HG03066 (cell line): ENCODE results near the gene CAMK1D.
"Not testable (repeated sequence)": the region's sequence is repeated elsewhere in the genome, so short reads cannot be mapped to it uniquely, and the experiment has no call there.

Source experiments
- ATAC-seq: cut with Tn5 transposase; IDR thresholded peaks from one replicate; pipeline ENCODE4 v1.9.1; 2021; ENCODE audit warnings: low read depth; ENCODE audit not compliant: unreplicated experiment

CAMK1D gene

DNA sequence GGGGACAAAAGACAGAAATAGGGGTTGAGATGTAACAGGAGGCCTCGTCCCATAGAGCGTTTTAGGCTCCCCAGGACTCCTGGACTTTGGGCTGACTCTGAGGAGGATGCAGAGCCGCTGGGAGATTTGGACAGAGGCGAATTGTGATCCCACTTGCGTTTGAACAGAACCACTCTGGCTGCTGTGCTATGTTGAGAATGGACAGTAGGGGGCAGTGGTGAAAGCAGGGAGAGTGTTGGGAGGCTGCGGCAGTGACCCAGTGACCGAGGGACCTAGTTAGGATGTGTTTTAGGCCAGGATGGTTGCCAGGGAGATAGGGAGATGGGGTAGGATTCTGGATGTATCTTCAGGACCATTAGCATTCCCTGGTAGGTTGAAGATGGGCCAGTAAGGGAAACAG lies 380.5 kb downstream of the CAMK1D start:
- no peak for ATAC-seq

DNA sequence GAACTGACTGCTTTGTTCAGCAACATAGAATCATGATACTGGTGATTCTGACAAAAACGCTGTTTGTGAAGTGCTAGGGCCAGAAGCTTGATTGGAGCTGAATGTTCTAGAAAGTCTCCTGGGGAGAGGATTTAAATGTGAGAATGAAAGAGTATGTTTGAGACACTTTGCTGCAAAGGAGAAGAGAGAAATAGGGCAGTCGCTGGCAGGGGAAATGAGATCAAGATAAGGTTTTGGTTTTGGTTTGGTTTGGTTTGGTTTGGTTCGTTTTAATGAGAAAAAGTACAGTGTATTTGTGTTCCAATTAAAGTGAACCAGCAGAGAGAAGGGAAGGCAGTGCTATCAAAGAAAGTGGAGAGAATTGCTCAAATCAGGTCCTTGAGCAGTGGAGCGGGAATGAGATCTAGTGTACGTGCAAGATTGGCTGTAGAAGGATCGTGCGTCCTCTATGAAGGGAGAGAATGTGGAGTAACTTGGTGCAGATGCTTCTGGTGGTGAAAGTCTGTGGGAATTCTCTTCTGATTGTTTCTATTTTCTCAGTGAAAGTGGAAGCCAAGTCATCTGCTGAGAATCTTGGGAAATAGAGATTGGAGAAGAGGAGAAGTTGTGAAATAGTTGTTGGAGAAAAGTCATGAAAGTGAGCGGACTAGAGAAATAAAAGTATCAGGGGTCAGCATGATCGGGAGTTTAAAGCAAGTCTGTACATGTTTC lies 381.6 kb downstream of the CAMK1D start:
- ATAC-seq, result no peak

DNA sequence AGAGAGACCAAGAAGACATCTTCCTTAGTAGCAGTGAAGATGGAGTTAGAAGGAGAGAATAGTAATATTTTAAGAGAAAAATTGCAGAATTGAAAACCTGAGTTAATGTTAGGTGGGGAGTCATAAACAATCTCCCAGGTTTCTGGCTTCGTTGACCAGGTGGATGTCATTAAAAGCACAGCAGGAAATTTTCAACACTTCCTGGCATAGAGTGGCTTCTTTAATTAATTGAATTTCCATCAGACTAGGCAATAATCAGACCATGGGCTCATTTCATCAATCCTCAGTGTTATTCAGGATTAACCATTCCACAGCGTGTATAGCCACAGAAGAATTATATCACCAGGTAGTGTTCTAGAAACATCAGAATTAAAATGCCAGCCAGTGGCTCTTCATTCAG lies 383.9 kb downstream of the CAMK1D start:
- no peak for ATAC-seq

DNA sequence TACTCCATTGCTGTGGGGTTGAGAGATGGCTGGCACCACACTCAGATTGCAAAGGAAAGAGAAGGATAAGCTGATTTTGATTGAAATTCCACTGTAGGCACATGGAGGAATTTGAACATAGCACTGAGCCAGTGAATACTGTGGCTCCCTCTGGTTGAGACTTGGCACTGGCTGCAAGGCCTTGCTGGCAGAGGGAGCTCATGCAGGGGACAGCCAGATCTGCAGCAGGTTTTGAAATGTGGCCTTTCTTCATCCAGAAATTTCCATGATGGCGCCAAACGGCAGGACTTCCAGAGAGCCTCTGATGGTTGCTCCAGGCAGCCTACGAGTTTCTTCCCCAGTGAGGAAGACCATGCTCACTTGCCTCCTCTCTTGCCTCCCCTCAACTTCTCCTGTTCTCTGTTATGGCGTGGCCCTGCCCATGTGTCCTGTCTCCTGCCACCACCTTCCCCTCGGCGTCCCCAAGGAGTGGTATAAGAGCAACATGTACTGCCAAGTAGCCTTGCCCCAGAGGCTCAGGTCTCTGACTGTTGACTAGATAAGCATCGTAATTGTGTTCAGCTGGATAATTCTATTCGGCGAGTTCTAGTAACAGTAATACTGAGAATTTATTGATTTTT lies 386.6 kb downstream of the CAMK1D start:
- no peak for ATAC-seq

DNA sequence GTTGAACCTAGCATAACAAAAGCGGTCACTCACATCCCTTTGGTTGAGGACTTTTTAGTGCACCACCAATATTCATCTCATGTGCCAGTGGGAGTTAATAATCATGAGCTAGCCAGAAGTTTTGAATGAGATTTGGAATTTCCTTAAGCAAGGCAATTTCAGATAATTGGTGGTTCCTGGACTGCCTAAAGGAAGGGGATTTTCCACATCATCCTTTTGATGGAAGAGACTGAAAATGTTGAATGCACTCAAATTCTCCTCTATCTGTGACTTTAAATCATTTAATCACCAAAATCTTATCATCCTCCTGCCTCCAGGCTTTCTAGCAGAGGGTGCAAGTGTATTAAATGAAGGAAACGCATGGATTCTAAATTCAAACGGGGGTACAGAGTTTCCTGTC lies 391.5 kb downstream of the CAMK1D start:
- no peak for ATAC-seq

DNA sequence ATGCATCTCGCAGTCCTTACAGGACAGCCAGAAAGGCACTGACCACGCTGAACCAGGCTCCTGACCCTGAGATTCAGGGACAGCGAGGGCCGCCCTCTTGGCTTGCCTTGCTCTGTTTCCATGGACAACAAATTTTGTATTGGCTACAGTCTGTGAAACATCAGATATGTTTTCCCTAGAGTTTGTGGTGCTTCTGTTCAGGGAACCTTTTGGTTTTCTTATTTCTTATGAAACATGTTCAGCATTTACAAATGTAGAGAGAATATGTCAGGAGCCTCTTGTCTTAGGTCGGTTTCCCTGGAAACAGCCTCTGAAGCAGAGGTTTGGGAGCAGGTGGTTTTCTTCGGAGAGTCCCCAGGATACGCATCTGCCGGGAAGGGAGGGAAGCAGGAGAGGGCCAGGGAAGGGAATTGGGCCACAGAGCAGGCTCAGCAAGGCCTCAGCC lies 392.0 kb downstream of the CAMK1D start:
- ATAC-seq, result no peak

DNA sequence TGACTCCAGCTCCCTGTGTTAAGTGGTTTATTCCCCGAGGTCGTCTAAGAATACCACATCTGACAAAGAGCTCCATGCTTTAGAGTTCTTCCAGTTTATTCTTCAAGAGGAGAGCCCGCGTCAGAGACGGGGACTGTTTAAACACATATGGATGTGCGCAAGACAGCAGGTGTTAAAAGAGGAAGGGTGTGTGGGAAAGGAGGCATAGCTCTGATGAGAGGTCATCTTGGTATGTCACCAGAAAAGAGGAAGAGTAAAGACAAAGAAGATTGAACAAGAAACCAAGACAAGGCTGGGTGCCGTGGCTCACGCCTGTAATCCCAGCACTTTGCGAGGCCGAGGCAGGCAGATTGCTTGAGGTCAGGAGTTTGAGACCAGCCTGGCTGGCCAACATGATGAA lies 393.4 kb downstream of the CAMK1D start:
- ATAC-seq, result no peak

DNA sequence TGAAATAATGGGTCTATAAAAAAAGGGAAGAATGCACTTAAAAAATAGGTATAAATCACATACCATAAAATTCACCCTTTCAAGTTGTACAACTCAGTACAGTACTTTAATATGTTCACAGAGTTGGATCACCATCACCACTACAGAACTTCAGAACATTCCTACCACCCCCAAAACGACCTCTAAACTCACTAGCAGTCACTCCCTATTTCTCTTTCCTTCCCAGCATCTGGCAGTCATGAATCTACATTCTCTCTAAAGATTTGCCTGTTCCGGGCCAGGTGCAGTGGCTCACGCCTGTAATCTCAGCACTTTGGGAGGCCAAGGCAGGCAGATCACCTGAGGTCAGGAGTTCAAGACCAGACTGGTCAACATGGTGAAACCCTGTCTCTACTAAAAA lies 394.1 kb downstream of the CAMK1D start:
- ATAC-seq, result not testable (repeated sequence)

DNA sequence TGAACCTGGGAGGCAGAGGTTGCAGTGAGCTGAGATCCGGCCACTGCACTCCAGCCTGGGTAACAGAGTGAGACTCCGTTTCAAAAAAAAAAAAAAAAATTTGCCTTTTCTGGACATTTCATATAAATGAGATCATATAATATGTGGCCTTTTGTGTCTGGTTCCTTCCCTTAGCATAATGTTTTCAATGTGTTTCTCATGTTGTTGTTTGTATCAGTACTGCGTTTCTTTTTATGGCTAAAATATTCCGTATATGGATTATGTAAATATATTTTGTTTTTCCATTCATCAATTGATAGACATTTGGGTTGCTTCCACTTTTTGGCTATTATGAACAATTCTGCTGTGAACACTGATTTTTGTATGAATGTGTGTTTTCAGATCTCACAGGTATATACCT lies 394.6 kb downstream of the CAMK1D start:
- ATAC-seq, result no peak

DNA sequence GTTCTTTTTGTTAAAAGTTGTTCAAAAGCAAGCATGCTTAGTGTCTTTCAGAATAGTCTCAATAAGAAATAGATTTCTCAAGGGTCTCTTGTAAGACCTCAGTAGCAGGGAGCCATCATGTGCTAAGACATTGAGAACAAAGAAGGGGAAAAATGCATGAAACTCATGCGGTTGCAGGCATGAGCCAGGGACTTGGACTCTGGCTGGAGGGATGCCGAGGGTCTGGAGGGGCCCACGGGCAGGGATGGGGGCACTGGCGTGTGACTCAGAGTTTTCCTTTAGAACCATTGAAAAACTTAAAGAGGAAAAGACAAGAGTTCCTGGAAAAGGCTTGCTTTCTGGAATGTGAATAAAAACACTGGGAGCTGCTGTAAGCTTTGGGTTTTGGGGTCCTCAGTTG lies 398.8 kb downstream of the CAMK1D start:
- no peak for ATAC-seq

DNA sequence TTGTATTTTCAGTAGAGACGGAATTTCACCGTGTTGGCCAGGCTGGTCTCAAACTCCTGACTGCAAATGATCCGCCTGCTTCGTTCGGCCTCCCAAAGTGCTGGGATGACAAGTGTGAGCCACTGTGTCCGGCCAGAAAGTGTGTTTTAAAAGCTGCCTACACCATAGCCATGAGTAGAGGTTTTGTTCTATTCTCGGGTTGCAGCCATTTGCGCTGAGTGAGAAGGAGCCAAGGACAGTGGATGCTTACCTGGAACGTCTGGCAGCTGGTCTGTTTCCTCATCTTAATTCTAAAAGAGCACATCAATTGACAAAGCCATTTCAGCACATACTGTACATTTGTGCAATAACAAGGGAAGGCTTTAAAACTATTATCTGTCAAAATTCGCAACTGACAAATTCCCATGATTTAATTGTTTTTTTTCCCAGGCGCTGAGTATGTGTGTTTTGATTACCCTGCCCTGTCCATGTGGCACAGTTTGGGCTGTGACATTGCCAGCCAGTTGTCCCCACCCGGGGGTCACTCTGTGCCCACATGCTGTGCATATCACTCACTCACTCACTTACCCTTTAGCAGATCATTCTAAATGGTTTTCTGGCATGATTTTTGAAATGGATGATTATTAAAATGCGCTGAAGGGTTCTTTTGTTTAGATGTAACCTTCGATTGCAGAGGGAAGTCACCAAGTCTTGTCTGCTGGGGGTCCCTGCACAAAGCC lies 400.6 kb downstream of the CAMK1D start:
- no peak for ATAC-seq

DNA sequence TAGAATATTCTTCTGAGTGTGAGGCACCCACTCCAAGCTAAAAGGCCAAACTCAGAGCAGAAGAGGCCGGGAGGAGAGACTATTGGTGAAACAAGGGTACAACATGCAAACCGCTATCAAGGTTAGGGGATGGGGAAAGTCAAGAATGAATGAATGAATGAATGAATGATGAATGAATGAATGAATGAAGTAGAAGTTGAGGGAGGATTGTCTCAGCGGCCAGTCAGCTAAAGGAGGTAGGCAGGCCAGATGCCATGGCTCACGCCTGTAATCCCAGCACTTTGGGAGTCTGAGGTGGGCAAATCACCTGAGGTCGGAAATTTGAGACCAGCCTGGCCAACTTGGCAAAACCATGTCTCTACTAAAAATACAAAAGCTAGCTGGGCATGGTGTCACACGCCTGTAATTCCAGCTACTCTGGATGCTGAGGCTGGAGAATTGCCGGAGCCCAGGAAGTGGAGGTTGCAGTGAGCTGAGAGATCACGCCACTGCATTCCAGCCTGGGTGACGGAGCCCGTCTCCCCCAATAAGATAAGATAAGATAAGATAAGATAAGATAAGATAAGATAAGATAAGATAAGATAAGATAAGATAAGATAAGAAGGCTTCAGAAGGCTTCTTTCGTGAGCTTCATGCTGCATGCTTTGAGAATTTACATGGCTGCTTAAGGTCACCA lies 401.3 kb downstream of the CAMK1D start:
- no peak for ATAC-seq

DNA sequence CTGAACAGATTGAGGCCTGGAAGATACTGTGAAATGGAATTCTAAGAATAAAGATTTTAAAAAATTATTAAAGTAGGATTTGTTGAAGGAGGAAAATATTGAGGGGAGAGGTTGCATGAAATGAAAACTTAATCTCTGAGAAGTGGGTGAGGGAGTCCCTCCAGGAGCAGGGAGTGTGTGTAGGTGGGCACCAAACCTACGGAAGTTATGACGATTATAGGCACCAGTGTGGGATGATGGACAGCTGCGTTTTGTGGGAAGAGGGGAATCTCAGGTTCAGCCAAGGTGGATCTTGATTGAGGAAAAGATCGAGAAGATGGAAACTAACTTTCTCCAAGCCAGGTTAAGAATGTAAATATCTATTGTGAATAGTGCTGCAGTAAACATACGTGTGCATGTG lies 405.7 kb downstream of the CAMK1D start:
- ATAC-seq, result no peak

DNA sequence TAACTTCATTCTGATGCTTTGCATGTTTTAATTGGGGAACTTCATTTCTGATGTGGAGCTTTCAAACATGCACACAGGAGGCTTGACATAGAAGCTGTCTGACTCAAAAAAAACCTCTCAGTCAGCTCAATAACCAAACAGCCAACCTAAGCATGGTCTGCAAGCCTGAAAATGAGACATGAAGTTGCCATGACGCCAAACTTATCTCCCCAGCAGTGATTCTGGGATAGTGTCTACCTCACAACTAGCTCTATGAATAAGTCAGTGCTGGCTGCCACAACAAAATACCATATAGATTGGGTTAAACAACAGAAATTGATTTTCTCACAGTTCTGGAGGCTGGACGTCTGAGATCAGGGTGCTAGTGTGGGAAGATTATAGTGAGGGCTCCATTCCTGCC lies 408.0 kb downstream of the CAMK1D start:
- ATAC-seq, result no peak

DNA sequence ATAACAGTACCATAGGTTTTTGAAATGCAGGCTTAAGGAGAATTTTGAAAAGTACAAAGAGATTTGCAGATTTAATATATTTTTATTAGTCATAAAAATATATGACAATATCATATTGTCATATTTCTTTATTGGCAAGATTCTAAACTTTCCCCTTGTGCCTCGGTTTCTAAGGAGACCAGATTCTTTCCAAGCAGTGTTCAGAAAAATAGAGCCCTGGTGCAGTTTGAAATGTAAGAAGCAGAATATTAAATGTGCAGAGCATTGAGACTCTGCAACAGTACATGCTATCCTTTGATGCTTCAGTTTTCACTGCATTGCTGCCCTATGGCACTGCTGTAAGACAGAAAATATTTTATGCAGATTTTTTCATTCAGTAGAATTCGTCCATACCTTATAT lies 408.9 kb downstream of the CAMK1D start:
- no peak for ATAC-seq

DNA sequence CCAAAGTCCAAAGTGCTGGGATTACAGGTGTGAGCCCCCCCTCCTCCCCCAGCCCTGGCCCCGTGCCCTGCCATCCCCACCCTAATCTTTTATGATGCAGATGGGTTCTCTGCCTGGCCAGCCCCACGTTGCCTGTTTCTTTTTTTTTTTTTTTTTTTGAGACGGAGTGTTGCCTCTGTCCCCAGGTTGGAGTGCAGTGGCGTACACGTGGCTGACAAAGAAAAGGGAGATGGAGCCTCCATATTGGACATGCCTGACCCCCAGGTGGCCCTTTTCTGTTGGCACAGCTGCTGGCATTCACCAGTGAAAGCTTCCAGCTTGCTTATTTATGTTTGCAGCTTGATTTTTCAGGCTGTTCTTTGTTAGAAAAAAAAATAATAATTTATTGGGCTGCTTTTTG lies 416.9 kb downstream of the CAMK1D start:
- no peak for ATAC-seq

DNA sequence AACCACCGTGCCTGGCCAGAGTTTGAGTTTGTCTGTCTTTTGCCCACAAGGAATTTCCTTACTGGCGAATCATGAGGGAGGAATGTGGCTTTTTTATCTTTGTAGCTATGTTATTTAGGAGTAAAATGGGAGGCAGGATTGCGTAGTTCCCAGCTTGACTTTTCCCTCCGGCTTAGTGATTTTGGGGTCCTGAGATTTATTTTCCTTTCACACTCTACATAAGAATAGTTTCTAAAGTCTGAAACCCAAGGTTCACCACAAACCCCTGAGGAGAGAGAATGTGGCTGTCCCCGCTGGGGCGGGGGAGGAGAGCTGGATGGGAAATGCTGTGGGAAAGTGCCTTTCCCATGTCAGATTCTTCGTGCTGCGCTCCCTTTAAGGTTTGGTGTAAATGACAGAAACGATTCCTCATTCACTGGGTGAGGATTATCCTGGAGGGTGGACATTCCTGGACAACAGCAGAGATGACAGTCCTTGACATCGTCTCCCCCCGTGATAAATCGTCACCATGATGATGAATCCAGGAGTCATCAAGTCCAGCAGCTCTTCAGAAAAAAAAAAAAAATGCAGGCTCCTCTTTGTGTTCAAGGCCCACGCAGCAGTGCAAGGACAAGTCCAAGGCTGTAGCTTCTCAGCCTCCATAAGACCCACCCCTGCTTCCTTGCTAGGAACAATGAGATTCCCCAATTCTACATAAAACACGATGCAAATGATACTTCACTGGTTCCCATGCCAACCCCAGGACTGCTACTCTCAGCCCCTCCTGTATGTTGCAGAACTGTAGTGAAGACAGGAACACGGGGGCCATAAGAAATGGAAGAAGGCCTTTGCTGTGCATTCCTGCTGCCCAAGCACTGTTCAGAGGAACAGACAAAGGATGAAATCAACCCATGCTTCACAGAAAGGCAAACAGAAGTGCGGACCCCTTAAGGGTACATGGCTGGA lies 419.1 kb downstream of the CAMK1D start:
- ATAC-seq, result no peak

DNA sequence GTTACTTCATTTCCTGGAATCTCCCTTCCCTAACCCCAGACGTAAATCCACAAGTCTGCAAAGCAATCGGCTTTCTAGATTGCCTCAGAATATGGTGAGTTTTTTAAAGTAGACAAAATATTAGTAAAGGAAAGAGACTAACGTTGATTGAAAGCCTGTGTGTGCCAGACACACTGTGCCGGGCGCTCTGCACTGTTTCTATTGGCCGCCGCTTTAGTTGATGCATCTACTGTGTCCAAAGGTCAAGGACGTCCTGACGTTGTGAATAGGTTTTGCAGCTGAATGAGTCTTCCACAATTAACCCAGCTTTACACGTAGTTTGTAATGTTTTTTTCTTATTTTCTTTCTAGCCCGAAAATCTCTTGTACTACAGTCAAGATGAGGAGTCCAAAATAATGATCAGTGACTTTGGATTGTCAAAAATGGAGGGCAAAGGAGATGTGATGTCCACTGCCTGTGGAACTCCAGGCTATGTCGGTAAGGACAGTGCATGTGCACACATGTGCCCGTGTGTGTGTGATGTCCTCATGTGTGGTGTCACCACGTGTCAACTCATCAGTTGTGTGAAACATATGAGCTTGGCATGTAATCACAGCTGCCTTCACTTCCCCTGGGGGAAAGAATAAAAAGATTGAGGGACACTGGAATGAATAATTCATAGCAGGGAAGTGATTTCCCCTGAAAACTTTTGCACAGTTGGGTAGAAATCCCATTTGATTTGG lies 420.1 kb downstream of the CAMK1D start:
- ATAC-seq, result no peak

DNA sequence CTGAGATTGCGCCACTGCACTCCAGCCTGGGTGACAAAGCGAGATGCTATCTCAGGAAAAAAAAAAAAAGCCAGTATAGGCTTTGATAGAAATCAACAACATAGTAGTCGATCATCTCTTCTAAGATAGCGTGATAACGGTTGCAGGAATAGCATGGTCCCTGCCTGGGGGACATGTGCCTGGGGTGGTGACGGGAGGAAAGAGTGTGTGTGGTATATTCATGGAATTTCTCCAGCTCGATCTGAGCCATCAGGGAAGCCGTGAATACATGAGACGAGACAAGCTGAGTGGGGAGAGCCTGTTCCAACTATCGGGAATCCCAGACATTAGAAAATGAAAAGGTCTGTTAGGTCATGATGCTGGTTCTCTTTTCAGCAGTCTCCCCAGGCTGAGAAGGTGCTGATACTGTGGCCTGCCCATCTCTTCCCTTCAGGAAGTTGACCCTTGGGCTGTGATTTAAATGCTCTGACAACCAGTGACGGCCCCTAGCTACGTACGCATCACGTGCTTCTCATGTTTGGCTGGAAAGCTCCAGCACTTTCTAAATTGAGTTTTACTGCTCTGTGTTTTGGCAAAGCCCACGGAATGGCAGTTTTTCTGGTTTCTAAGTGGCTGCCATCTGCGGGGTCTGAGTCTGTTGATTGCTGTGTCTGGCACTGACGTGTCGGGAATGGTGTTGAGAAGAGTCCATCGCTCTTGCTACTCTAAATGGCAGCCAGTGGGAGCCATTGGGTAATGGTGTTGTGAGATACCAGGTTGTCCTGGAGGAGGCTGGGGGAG lies 422.8 kb downstream of the CAMK1D start:
- ATAC-seq, result no peak
